ENCODE results near the gene LIMCH1.

LIMCH1 gene

DNA sequence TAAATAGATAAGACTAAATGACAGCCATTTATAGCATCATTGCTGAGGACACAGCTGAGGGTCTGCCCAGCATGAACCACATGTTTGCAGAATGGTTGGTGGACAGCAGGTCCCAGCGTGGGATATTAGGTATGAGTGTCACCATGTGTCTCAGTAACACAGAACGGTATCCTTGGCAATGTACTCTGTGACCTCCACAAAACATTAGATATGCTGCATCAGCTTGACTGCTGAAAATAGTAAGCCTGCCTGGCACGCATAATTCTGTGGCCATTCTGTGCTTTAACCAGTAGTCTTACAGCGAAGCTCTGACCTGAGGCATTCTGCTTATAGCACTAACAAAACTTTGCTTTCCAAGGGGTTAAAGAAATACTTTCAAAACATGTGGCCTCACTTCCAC, 32.0 kb downstream of the LIMCH1 start:
- DNase-seq, result no peak

DNA sequence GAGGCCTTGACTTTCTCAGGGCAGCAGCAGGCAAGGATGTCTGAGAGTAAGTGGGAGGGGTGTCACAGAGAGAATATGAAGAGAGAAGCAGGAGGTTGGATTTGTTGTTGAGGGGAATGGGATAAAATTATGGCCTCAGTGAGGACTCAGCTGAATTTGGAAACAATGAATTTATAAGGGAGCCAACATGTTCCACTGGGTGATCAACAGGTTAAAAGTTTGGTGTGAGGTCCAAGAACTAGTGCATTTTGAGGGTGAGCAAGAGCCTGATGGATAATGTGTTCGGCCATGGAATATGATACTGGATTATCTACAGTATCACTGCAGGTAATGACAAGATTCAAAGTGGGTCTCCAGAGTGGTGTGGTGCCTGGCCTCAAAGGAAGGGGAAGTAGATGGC, 33.5 kb downstream of the LIMCH1 start:
- DNase-seq, result no peak

DNA sequence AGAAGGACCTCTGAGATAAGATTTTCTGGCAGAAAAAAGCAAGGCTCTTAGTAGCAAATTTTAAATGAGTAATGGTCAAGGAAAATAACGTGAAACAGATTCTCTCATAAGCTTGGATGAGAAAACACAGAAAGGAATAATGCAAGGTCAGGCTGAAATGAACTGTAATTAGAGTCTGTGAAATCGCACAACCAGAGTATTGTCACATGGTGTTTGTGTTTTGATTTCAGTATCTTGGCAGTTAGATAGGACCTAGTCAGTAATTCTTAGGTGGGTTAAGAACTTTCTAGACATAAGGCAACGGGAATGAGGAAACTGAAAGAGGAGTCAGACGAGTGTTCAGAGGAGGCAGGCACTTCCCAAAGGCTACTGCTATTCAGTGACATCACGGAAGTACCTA, 34.6 kb downstream of the LIMCH1 start:
- DNase-seq, result no peak

DNA sequence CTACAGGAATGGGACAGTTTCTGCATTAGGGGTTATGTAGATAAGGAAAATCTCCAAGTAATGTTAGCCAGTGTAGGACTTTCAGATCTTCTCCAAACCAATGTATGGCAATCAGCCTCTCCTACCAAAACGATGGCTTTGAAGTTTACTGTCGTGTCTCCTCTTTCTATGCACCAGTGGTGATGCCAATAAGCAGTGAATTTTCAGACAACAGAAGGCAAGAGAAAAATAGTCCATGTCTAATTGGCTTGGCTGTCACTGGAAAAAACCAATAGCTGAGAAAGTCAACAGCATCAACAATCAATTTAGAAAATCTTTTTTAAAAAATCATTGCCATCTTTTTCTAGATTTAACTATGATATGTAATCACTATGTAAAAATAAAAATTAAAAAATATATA, 35.0 kb downstream of the LIMCH1 start:
- DNase-seq, result no peak

DNA sequence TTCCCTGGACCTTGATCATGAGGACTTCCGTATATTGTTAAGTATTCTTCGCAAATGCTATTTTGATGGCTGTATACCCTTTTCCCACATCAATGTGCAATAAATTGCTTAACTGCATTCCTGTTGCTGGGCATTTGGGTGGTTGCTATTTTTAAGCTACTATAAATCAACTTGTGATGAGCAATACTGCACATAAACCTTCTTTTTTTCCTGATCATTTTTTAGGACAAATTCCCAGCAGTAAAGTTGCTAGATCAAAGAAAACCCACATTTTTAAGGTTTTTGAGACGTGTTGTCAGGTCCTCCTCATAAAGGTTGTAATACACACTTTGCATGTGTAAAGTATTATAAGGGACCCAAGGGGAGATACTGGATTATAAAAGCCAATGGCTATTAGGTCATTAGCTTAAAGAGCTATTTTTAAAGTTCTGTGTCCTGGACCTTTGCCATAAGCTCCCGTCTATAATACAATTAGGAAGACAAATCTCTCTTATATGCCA, 35.6 kb downstream of the LIMCH1 start:
- no peak for DNase-seq

DNA sequence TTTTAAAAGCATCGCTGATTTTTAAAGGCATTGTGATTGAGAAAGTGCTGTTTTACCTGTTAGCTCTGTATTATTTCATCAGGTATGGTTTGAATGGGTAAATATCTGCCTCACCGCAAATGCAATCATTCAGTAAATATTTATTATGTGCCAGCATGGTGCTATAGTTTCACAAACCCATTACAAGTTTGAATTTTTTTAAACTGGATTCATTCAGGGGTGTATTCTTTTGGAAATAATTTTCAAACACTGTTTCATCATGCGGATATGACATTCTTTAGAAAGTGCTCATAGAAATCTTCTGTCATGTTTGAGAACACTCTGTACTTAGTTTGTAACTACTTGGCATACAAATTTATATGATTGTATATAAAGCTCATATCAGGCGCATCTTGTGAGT, 37.2 kb downstream of the LIMCH1 start:
- no peak for DNase-seq

DNA sequence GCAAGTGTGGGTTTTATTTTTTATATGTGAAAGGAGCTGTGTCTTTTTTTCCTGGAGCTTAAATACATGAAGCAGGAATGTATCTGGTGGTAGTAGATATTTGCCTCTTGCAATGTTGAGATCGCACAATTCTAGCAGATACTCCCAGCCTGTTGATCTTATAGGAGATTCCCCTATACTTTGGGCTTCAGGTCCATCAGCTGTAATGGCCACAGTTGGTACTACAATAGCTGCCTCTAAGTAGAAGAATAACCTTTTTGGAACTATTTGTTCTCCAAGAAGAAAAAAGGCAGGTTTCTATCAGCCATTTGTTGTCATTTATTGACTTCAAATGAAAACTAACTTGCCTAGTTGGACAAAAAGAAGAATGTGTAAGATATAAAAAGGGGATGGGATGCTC, 37.7 kb downstream of the LIMCH1 start:
- DNase-seq, result no peak

DNA sequence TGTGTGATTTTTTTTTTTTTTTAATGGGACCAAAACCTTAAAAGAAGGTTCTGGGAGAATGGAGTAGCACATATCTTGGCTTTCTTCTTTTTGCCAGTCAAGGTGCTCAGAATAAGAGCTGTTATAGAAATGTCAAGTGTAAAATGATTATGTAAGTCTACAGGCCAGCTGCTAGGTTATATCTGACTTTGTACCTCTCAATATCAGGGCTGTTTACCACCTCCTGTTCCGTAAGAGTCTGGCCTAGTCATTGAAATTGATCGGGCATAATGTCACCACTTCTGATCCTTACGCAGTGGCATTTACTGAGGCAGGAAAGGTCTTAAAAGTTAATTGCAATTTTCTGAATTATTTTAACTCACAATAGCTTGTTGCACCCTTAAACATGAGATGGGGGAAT, 41.1 kb downstream of the LIMCH1 start:
- DNase-seq, result no peak

DNA sequence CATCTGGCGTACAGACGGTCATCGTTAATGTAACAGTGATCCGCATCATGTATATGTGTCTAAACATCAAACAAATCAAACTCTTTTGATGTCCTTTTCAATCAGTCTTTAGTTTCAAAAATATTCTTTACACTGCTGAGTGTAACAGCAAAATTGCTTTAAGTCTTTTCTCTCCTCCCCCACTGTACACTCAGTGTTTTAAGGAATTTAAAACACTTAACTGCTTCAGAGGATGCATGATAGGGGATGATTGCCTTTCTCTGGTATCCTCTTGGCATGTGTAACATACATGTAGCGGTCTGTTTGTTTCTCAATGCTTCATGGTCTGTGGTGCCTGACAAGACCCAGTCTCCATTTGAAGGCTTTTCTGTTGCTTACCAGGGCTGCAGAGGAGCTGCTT, 41.6 kb downstream of the LIMCH1 start:
- no peak for DNase-seq

DNA sequence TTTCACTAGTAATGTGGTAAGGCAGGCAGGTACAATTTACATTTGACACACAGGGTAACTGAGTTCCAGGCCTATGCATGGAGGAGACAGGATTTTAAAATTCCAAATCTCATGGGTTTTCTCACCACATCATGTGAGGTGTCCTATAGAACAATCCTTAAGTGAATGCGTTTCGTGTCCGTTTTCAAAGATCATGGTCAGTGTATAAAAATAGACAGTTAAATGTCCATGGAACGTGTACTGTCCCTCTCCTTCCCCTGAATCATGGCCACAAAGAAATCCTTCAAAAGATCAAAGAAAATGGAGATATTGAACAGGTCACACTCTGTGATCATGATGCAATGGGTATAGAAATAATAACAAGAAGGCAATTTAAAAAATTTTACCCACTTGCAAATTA, 42.0 kb downstream of the LIMCH1 start:
- DNase-seq, result no peak

DNA sequence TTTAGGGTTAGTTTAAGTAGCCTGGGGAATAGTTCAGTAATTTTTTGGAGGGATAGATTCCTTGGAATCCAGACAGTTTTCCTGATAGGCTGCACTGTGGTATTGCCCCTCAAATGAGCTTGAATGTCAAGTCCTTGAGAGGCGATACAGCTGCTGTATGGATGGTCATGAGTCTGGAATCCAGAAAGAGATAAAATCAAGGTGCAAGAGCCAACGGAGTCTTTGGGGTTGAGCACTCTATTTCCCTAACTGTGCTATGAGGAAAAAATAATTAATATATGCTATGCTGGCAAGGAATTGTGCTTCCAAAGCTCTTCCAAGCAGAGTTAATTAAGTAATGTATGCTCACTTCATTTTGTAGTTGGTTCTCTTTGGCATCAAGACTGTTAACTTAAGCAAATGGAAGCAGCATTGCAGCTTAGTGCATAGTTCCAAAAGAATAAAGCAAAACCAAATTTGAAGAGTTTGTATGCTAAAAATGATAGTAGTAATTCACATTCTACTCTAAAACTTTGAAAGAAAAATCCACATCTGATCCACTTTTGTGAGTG, 48.8 kb downstream of the LIMCH1 start:
- no peak for DNase-seq

DNA sequence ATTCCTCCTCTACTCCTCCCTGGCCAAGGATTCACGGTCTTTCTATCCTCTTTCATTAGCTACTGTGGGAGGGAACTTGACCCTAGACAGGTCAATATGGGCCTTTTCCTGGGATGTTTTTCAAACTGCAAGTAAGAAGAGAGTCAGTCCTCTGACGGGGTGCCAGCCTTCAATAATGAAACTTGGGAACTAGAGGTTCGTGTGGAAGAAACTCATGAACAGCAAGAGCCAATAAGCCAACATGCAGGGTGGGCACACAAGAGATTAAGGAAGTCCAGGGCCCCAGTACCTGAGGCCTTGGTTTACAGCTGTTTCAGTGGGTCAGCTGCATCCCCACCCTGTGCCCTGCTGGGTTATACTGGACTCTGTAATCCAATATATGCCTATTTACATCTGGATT, 49.3 kb downstream of the LIMCH1 start:
- no peak for DNase-seq

DNA sequence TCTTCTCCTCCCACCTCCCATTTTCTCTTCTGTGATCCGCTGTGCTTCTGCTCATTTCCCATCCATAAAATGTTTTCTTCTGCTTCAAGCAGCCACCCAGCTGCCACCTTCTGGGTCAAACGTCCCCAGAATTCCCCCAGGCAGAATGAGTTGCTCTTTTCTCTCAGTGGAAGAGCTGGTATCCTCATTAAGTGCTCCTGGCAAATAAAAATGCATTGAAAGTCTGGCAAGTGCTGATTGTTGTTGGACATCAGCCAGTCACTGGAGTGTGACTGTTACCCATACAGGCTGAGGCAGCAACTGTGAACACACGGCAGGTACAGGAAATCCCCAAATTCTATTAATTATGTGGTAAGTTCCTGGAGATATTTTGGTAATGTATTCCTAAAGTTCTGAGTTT, 52.6 kb downstream of the LIMCH1 start:
- DNase-seq, result peak; percentile 40

DNA sequence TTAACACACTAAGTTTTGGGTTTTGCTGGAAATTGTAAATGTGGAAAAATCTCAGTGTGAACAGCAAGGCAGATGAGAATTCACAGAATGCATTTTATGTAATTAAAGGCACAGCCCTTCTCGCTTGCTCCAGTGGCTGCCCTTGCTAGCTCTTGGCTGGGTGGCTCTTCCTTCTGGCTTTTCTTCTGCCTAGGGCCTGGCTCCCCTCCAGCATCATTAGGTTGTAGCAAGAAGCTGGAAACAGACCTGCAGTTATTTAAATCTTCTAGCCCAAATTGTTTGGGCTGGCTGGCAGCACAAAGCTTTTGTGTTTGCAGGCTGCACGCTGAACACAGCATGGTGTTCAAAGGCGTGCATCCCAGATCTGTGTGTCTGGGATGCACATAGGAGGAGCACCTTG, 56.5 kb downstream of the LIMCH1 start:
- no peak for DNase-seq

DNA sequence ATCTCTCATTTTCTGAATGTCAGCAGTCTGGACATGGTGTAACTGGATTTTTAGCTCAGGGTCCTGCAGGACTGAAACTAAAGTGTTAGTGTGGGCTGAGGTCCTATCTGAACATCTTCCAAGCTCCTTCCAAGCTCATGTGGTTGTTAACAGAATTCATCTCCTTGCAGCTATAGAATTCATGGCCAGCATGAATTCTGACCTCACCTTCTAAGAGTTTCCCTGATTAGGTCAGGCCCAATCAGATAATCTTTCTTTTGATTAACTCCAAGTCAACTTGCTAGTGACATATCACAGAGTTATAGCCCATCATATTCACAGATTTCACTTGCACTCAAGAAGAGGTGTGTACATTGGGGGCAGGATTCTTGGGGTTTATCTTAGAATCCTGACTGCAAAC, 59.5 kb downstream of the LIMCH1 start:
- no peak for DNase-seq

DNA sequence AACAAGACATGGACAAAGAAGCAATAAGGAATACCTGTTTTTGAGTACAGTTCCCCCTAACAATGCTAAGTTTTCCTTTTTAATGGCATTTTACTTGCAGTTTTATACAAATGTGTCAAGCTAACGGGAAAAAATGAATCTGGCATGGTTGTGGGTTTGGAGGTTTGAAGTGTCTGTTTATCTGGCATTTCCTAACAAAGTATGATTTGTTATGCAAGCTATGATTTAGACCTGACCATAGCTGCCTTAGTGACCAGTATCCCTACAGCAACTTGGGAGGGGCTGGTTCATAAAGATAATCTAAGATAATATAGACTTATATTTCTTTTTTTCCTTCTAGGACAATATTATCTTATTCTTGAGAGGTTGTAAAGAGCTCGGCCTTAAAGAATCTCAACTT, 60.6 kb downstream of the LIMCH1 start:
- DNase-seq, result no peak

DNA sequence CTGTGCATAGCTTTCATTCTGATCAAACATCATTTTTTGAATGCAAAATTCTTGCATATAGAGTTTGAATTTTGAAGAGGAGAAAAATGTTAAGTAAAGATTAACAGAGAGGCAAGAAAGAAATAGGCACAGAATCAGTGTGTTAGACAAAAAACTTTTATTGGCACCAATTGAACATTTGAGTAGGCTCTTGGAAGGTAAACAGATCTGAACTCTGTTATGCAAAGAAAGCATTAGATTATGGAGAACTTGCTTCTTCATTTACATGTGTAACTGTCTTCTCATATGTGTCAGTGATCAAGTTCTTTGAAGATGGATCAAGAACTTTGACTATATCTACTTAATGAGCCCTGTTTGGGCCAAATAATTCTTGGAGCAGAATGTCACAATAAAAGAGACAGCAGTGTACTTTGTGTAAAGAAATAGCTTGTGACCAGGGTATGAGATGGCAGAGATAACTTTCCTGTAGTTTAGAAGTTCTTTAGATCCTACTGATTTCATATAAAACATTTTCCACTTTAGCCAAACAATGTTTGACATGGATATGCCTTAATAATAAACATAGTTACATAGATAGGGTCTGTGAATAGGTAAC, 61.3 kb downstream of the LIMCH1 start:
- DNase-seq, result no peak

DNA sequence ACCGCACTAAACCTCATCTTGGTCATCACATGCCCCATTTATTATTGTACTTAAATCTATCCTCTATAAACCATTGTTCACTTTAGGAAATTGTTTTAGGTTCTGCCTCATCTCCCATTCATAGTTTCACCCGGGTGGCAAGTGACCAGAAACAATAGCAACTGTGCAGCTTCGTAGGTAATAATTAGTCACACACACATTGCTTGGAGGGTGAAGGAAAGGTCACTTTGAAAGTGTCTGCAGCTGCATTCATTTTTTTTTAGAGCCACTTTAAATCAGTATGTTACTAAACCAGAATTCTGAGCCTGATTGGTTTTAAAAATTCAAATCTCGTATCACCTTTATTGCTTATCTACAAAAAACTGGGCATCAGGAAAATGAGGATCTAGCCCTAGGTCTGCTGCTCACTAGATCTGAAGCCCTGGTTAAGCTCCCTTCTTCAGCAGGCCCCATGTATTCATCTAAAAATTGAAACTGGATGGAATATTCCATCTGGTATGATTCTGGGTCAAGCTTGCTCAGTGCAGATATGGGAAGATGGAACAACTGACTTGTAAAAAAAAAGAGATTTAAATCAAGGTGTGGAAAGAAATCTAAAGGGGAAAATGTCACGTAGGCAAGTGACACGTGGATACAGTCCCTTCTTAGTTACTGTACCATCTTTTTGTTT, 62.4 kb downstream of the LIMCH1 start:
- no peak for DNase-seq

DNA sequence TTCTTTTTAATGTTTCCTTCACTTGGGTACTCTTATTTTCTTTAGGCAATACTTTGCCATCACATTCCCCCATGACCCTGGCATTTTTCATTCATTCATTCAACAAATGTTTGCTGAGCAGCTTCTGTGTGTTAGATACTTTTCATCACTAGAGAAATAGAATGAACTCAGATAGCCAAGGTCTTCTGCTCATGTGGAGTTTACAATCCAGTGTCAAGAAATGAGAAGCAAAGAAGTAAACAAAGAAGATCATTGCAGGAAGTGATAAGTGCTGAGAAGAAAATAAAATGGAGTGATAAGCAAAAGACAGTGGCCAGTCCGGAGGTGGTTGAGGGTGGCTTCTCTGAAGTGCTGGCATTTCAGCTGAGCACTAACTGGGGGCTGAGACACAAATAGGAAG, 63.1 kb downstream of the LIMCH1 start:
- no peak for DNase-seq

DNA sequence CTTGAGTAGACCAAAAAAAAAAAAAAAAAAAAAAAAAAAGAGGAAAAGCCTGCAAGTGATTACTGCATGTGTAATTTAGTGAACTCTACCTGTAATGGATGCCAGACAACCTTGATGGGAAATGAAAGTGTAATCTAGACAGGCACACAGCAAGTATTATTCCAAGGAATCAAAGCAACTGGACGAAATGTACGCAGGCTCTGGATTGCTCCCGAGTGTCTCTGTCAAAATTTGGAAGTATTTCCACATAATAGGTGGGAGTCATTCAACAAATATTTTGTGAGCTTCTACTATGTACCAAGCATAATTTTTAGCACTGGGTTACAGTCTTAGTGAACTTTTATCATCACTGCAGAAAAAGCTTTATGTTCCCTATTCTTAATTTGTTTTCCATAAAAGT, 64.2 kb downstream of the LIMCH1 start:
- DNase-seq, result no peak

DNA sequence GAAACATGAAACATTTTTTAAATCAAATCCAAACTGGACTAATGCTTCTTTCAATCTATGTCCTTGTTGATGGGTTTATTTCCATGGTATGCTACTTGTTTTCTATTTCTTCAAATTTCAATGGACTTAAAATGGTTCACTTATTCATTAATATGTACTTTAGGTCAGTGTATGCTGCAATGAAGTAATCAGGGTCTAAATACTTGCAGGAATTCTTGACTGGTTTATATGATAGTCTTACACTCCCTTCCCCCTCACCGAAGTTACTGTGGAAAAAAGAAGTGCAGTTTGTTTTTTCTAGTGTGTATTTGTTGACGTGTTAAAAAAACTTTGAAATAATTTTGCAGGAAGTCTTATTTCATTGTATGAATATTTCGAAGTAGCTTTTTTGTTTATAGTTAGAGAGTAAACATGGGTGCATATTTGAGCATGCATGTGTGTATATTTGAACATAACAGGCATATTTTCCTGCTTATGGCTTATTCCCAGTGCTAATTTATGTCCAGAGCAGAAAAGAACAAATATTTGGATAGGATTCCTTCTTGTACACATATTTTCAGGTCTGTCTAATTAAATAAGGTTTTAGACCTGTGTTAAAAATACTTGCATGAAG, 65.0 kb downstream of the LIMCH1 start:
- no peak for DNase-seq

DNA sequence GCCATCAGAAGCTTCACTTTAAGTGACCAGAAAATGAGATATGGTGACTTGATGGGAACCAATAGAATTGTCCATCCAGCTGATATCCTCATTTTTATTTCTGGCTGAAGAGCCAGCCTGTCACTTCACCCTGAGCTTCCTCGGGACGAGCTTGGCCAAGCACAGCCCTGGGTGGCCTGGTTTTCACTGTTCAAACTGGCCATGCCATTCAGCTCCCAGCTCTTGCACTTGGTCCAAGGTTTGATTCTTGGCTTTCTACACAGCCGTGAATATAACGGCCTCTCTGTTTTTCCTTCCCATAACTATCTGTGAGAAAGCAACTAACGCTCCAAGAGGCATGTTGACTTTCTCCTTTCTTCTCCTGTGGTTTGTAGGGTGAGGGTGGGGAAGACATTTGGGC, 71.9 kb downstream of the LIMCH1 start:
- no peak for DNase-seq

DNA sequence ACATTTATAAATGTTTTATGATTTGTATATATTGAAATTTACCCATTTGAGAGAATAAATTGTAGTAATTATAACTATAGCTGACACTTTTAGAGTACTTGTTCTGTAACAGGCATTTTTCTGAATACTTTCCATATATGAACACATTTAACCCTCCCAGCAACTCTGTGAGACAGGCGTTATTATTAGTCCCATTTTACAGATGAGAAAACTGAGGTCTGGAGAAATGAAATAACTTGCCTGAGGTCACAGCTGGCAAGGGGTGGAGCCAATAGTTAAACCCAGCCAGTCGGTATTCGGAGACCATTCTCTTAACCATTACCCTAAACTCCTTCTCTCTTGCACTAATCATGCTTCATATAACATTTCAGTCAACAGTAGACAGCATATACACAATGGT, 72.5 kb downstream of the LIMCH1 start:
- DNase-seq, result no peak

DNA sequence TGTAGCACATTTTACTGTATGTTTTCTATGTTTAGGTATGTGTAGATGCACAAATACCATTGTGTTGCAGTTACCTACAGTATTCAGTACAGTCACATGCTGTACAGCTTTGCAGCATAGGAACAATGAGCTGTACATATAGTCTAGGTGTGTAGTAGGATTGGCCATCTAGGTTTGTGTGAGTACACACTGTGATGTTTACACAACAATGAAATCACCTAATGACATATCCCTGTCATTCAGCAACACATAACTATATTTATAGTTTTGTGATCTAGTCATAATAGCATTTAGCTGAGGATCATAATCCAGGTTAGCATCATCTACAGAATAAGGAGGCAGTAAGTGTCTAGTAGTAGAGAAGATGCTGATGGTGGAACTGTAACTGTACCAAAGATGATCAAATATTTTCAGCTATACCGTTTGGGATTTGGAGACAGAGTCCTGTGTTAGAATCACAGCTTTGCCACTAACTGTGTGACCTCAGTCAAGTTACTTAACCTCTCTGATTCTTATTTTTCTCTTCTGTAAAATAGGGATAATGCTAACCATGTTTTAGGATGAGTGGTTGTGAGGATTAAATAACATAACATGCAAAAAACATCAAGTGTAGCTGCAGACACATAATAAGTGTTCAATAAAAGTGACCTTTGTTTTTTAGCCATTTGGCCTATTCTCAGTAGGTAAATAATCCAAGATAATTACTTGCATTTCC, 73.3 kb downstream of the LIMCH1 start:
- DNase-seq, result no peak
